ENCODE data around the gene GPR137B. TPM values are rescaled to one million over a fixed set of nuclear protein-coding genes. Genes with fewer than 3 reads are reported as not detected.

The GPR137B gene
- total and polyA plus RNA-seq, 2 of the 4 experiments (the other 2 are of a cell fraction): 4.5 to 12.3 TPM

DNA sequence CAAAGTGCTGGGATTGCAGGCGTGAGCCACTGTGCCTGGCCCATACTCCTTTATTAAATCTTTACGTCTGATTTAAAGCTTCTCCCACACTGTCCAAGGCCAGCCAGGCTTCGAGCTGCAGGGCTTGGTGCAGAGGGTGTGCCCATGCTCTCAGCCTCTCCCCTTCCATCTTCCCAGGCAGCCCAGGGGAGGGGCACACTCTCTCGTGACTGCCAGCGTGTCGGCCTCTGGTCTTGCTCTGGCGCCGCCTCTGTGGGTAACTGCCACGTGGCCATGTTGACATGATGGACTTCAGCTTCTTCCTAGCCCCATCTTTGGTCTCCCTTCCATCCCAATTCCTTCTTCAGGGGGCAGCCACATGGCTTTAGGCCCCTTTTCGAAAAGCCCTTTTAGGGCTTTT is 4.7 kb downstream of the GPR137B start:
- POLR2A ChIA-PET (ENCODE audit: unreplicated experiment): no interaction called here
- Histone ChIP-seq H3K27me3 (ENCODE audit: control insufficient read depth, insufficient read depth, low read length) (no peaks in the 10 kb centered on the region), H3K9me1 (ENCODE audit: insufficient read depth, low read length) (peaks cover 8% of the 10 kb centered on the region; the same call in 1 of the 2 replicates), H2BK20ac (ENCODE audit: low read depth, low read length) (no peak overlapping the region), H3K4me1 (ENCODE audit: control insufficient read depth, insufficient read depth, low read length) (peaks cover 2% of the 10 kb centered on the region; the same call in 1 of the 2 replicates), H2AK9ac (replicated peaks; ENCODE audit: low read depth, low read length, poor library complexity) (no peak overlapping the region), H2AFZ (replicated peaks; ENCODE audit: low read length, poor library complexity) (no peak overlapping the region), H2BK120ac (ENCODE audit: low read depth, low read length) (no peak overlapping the region), H3K79me1 (ENCODE audit: low read depth in 1 of 2, low read length in 2 of 2) (peaks cover 13 to 17% of the 10 kb centered on the region in 2 experiments), H3K9ac (ENCODE audit: low read depth, low read length) (no peak overlapping the region), H2AK5ac (ENCODE audit: low read depth, low read length) (no peak overlapping the region), H4K91ac (ENCODE audit: insufficient read depth, low read depth, low read length) (no peak overlapping the region), H3K4me2 (ENCODE audit: low read depth, low read length) (no peak overlapping the region), H3K4ac (ENCODE audit: low read depth, low read length) (no peak overlapping the region), H4K8ac (ENCODE audit: low read depth in 2 of 2, low read length in 2 of 2) (no peak overlapping the region), H4K20me1 (ENCODE audit: insufficient read depth, low read length) (peaks cover 22% of the 10 kb centered on the region), H4K5ac (ENCODE audit: low read depth, low read length) (no peak overlapping the region), H3K9me3 (ENCODE audit: control insufficient read depth, insufficient read depth, low read length) (no peaks in the 10 kb centered on the region), H3K36me3 (ENCODE audit: control insufficient read depth, insufficient read depth, low read length) (0 out of 2 replicates have a peak, but pooled peaks cover 2% of the 10 kb centered on the region), H3K14ac (replicated peaks; ENCODE audit: low read depth, low read length) (no peak overlapping the region), H2BK5ac (ENCODE audit: low read depth, low read length, poor library complexity, severe bottlenecking) (no peak overlapping the region), H3K27ac (ENCODE audit: insufficient read depth, low read length) (no peak overlapping the region), H3K18ac (ENCODE audit: low read depth, low read length) (no peak overlapping the region), H3K56ac (ENCODE audit: extremely low read depth, insufficient read depth, low read length) (no peak overlapping the region), H3K23ac (ENCODE audit: low read depth, low read length) (no peak overlapping the region), H3K4me3 (ENCODE audit: insufficient read depth, low read depth, low read length) (no peak overlapping the region), H2BK15ac (ENCODE audit: low read depth, low read length) (no peak overlapping the region)
- DNase-seq (no peak), ATAC-seq (ENCODE audit: low read depth) (no peak)
- CTCF ChIA-PET: no interaction called here
- dilution Hi-C loops (cut with HindIII; ENCODE audit: low sequenced_read_pairs, unreplicated experiment): no loop called here
- intact Hi-C loops (cut with micrococcal nuclease): no loop called here
- WGBS, 2 experiments (ENCODE audit: extremely low coverage in 2 of 2, insufficient read length in 1 of 2): 86% methylated on average over 7 of the region's 10 CpGs; no CpG with 5 or more reads in 1 of the 2 experiments
- in situ Hi-C loops (cut with MboI; ENCODE audit: low sequenced_read_pairs): no loop called here
- TF ChIP-seq, protein P1, sequence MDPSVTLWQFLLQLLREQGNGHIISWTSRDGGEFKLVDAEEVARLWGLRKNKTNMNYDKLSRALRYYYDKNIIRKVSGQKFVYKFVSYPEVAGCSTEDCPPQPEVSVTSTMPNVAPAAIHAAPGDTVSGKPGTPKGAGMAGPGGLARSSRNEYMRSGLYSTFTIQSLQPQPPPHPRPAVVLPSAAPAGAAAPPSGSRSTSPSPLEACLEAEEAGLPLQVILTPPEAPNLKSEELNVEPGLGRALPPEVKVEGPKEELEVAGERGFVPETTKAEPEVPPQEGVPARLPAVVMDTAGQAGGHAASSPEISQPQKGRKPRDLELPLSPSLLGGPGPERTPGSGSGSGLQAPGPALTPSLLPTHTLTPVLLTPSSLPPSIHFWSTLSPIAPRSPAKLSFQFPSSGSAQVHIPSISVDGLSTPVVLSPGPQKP (IDR thresholded peaks at IDR 0.05; ENCODE audit: borderline replicate concordance, low read depth, low read length): no peak
- no peak for TF ChIP-seq BHLHE40 (IDR thresholded peaks at IDR 0.05; ENCODE audit: low read depth, low read length)
- TF ChIP-seq USF2 (IDR thresholded peaks at IDR 0.05; ENCODE audit: low read depth, low read length): no peak
- no peak for TF ChIP-seq RFX5 (IDR thresholded peaks at IDR 0.05; ENCODE audit: low read depth, low read length)
- no peak for TF ChIP-seq RAD21 (IDR thresholded peaks at IDR 0.05; ENCODE audit: low read length)
- BruUV-seq (replicated peaks): no TSS peak
